Esophagus muscularis mucosa (tissue), 4 donors: ENCODE results near the gene CBX4.

ENCODE experiments used
- CTCF ChIP-seq, 3 experiments: fragments of 200-600 bp in 2 of 3; fragments of 450-650 bp in 1 of 3; sonication (generic) in 2 of 3; IDR thresholded peaks; one replicate each; pipeline ENCODE4 v1.5.1; 2017 to 2019; ENCODE audit warnings: antibody characterized with exemption in 3 of 3, mild to moderate bottlenecking in 2 of 3, moderate library complexity in 1 of 3
- EP300 ChIP-seq: sonication (generic); formaldehyde crosslinking; IDR thresholded peaks from one replicate; pipeline ENCODE4 v1.6.1; 2017; ENCODE audit warnings: antibody characterized with exemption
- POLR2A ChIP-seq: fragments of 450-650 bp; IDR thresholded peaks from one replicate; pipeline ENCODE4 v1.6.1; 2017; ENCODE audit warnings: antibody characterized with exemption, moderate library complexity, mild to moderate bottlenecking, low read depth

DNA sequence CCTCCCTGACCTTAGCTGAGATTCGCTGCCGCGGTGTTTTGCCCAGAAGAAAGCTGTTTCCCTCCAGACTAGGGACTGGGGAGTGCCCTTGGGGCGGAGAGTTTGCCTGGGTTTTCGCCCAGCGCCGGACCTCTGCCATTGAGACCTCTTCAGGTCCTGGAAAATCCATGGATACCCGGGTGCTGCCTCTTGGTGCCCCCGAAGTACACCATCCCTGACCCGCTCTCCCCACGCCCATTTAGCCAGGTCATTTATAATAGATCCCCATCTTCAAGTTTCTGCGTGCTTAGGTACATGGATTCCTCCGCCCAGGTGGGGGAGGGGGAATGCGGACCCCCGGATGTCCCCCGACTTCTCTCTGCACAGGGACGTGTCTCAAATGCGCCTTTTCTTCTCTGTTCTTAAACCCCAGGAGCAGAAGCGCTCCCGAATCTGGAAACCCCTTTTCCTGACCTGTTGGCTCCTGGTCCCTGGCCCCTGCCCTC is 27.3 kb downstream of the CBX4 start:
- TF ChIP-seq CTCF (IDR thresholded peaks at IDR 0.05): no peak
- TF ChIP-seq POLR2A: no peak
- TF ChIP-seq EP300: no peak
